Measurements from ENCODE around the gene BSG.

The BSG gene

GRCh38 chr19:608155-609003 is 36.0 kb downstream of the BSG start:
- peaks cover 7% of the 10 kb centered on the region; the same call in 1 of the 2 replicates for H3K36me3 ChIP-seq (ENCODE audit: insufficient read depth, low read length)
- DNase-seq (ENCODE audit: low read depth, low spot score): no peak
- H3K27ac ChIP-seq: no peak overlapping the region
- TF ChIP-seq FOXP2 (optimal IDR thresholded peaks at IDR 0.05; ENCODE audit: control extremely low read depth, extremely low read length, insufficient read depth): no peak
- TF ChIP-seq EZH2 (IDR thresholded peaks at IDR 0.05): no peak
- TF ChIP-seq POLR2AphosphoS5 (IDR thresholded peaks at IDR 0.05; ENCODE audit: borderline replicate concordance, low read depth, low read length): no peak
- H3K9me3 ChIP-seq (ENCODE audit: low read depth, low read length): no peaks in the 10 kb centered on the region
- H3K9ac ChIP-seq (ENCODE audit: insufficient read length): no peak overlapping the region
- H3K4me3 ChIP-seq: no peak overlapping the region

GRCh38 chr19:609004-609346 is 36.6 kb downstream of the BSG start:
- Histone ChIP-seq H3K36me3 (ENCODE audit: insufficient read depth, low read length) (peaks cover 7% of the 10 kb centered on the region; the same call in 1 of the 2 replicates), H3K27ac (no peak overlapping the region), H3K4me3 (no peak overlapping the region), H3K9me3 (ENCODE audit: low read depth, low read length) (no peaks in the 10 kb centered on the region), H3K9ac (ENCODE audit: insufficient read length) (no peak overlapping the region)
- DNase-seq (ENCODE audit: low read depth, low spot score): no peak
- TF ChIP-seq FOXP2 (optimal IDR thresholded peaks at IDR 0.05; ENCODE audit: control extremely low read depth, extremely low read length, insufficient read depth) (no peak), POLR2AphosphoS5 (IDR thresholded peaks at IDR 0.05; ENCODE audit: borderline replicate concordance, low read depth, low read length) (no peak), EZH2 (IDR thresholded peaks at IDR 0.05) (no peak)

- Histone ChIP-seq H3K27ac (peak overlapping the region; percentile 95), H3K9ac (ENCODE audit: insufficient read length) (peak overlapping the region; percentile 4)
- no peak for DNase-seq (ENCODE audit: low read depth, low spot score)
Observed at GRCh38 chr19:610071-610800, 37.8 kb downstream of the BSG start.

GRCh38 chr19:610801-611480 is 38.5 kb downstream of the BSG start:
- DNase-seq (ENCODE audit: low read depth, low spot score): peak; percentile 70

More at GRCh38 chr19:610071-610800, 37.8 kb downstream of the BSG start:
- Histone ChIP-seq H3K9me3 (ENCODE audit: low read depth, low read length) (no peaks in the 10 kb centered on the region), H3K36me3 (ENCODE audit: insufficient read depth, low read length) (peaks cover 14% of the 10 kb centered on the region; the same call in 1 of the 2 replicates), H3K4me3 (peak overlapping the region; percentile 79)
- no peak for TF ChIP-seq FOXP2 (optimal IDR thresholded peaks at IDR 0.05; ENCODE audit: control extremely low read depth, extremely low read length, insufficient read depth)
- TF ChIP-seq EZH2 (IDR thresholded peaks at IDR 0.05): no peak
- no peak for TF ChIP-seq POLR2AphosphoS5 (IDR thresholded peaks at IDR 0.05; ENCODE audit: borderline replicate concordance, low read depth, low read length)

GRCh38 chr19:611481-611868 is 39.1 kb downstream of the BSG start:
- H3K27ac ChIP-seq: peak overlapping the region; percentile 95
- TF ChIP-seq EZH2 (IDR thresholded peaks at IDR 0.05): no peak
- TF ChIP-seq FOXP2 (optimal IDR thresholded peaks at IDR 0.05; ENCODE audit: control extremely low read depth, extremely low read length, insufficient read depth): no peak
- TF ChIP-seq POLR2AphosphoS5 (IDR thresholded peaks at IDR 0.05; ENCODE audit: borderline replicate concordance, low read depth, low read length): no peak; the same call in 1 of the 2 replicates
- H3K36me3 ChIP-seq (ENCODE audit: insufficient read depth, low read length): peaks cover 14% of the 10 kb centered on the region; the same call in 1 of the 2 replicates
- H3K9me3 ChIP-seq (ENCODE audit: low read depth, low read length): no peaks in the 10 kb centered on the region
- peak; percentile 58 for DNase-seq (ENCODE audit: low read depth, low spot score)
- peak overlapping the region; percentile 79 for H3K4me3 ChIP-seq
- H3K9ac ChIP-seq (ENCODE audit: insufficient read length): peak overlapping the region; percentile 4

More at GRCh38 chr19:610801-611480, 38.5 kb downstream of the BSG start:
- Histone ChIP-seq H3K4me3 (peak overlapping the region; percentile 79), H3K9me3 (ENCODE audit: low read depth, low read length) (no peaks in the 10 kb centered on the region), H3K36me3 (ENCODE audit: insufficient read depth, low read length) (peaks cover 14% of the 10 kb centered on the region; the same call in 1 of the 2 replicates), H3K9ac (ENCODE audit: insufficient read length) (peak overlapping the region; percentile 4), H3K27ac (peak overlapping the region; percentile 95)
- peak; percentile 35 for TF ChIP-seq FOXP2 (optimal IDR thresholded peaks at IDR 0.05; ENCODE audit: control extremely low read depth, extremely low read length, insufficient read depth)
- TF ChIP-seq POLR2AphosphoS5 (IDR thresholded peaks at IDR 0.05; ENCODE audit: borderline replicate concordance, low read depth, low read length): peak; percentile 33
- no peak for TF ChIP-seq EZH2 (IDR thresholded peaks at IDR 0.05)

GRCh38 chr19:612941-613340 is 40.5 kb downstream of the BSG start:
- TF ChIP-seq POLR2AphosphoS5 (IDR thresholded peaks at IDR 0.05; ENCODE audit: borderline replicate concordance, low read depth, low read length) (no peak), EZH2 (IDR thresholded peaks at IDR 0.05) (no peak), FOXP2 (optimal IDR thresholded peaks at IDR 0.05; ENCODE audit: control extremely low read depth, extremely low read length, insufficient read depth) (no peak)
- H3K9me3 ChIP-seq (ENCODE audit: low read depth, low read length): no peaks in the 10 kb centered on the region
- peaks cover 14% of the 10 kb centered on the region; the same call in 1 of the 2 replicates for H3K36me3 ChIP-seq (ENCODE audit: insufficient read depth, low read length)
- H3K9ac ChIP-seq (ENCODE audit: insufficient read length): no peak overlapping the region
- no peak for DNase-seq (ENCODE audit: low read depth, low spot score)
- H3K4me3 ChIP-seq: no peak overlapping the region
- no peak overlapping the region for H3K27ac ChIP-seq

- H3K27ac ChIP-seq: no peak overlapping the region
- H3K4me3 ChIP-seq: no peak overlapping the region
- no peaks in the 10 kb centered on the region for H3K9me3 ChIP-seq (ENCODE audit: low read depth, low read length)
- TF ChIP-seq FOXP2 (optimal IDR thresholded peaks at IDR 0.05; ENCODE audit: control extremely low read depth, extremely low read length, insufficient read depth): no peak
- no peak for TF ChIP-seq POLR2AphosphoS5 (IDR thresholded peaks at IDR 0.05; ENCODE audit: borderline replicate concordance, low read depth, low read length)
- TF ChIP-seq EZH2 (IDR thresholded peaks at IDR 0.05): no peak
- DNase-seq (ENCODE audit: low read depth, low spot score): no peak
- no peak overlapping the region for H3K9ac ChIP-seq (ENCODE audit: insufficient read length)
- H3K36me3 ChIP-seq (ENCODE audit: insufficient read depth, low read length): peaks cover 20% of the 10 kb centered on the region; the same call in 1 of the 2 replicates
Observed at GRCh38 chr19:613732-614567, 41.6 kb downstream of the BSG start.
